GM06990 (cell line): ENCODE measurements around the gene CCDC81.

Experiments
- DNase-seq: peaks from one replicate; pipeline ENCODE4 v3.0.0-alpha.2; 2011; ENCODE audit not compliant: insufficient read length; ENCODE audit errors: extremely low read depth
- H3K27me3 ChIP-seq: replicated peaks from 2 replicates; pipeline ENCODE4 v1.6.0; 2011; ENCODE audit warnings: low read length; ENCODE audit not compliant: control insufficient read depth, insufficient read depth
- H3K36me3 ChIP-seq: 2 replicates; pipeline ENCODE4 v1.5.1; 2011; ENCODE audit warnings: low read length; ENCODE audit not compliant: control insufficient read depth, insufficient read depth
- H3K4me3 ChIP-seq: replicated peaks from 2 replicates; pipeline ENCODE4 v1.5.1; 2011; ENCODE audit warnings: low read depth, mild to moderate bottlenecking, control low read depth, low read length
- CTCF ChIP-seq: IDR thresholded peaks from 2 replicates; pipeline ENCODE4 v1.5.1; 2011; ENCODE audit warnings: low read length, control low read depth, mild to moderate bottlenecking, inconsistent platforms; ENCODE audit not compliant: insufficient read depth, poor library complexity, severe bottlenecking

The CCDC81 gene

GRCh38 chr11:86458294-86459001 is 83.8 kb downstream of the CCDC81 start:
- Histone ChIP-seq H3K27me3 (no peaks in the 10 kb centered on the region), H3K4me3 (no peak overlapping the region), H3K36me3 (no peaks in the 10 kb centered on the region)
- no peak for DNase-seq
- no peak for TF ChIP-seq CTCF

DNA sequence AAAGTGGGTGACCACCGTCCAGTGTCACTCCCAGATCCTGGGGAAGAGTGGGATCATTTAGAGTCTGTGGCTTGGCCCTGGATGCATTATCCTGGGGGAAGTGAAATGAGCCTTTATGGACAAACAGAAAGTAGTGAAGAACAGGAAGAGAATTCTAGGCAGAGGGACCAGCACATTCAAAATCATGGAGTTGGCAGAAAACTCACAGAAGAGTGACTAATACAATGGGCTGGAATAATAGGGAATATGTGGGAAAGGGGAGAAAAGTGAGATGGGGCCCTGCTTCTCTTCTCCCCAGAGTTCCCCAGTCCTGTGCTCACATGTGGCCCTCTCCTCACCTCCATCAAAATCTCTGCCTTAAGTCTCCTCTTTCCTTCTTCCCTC is 84.3 kb downstream of the CCDC81 start:
- H3K27me3 ChIP-seq = no peaks in the 10 kb centered on the region
- H3K4me3 ChIP-seq = no peak overlapping the region
- no peak for DNase-seq
- no peaks in the 10 kb centered on the region for H3K36me3 ChIP-seq
- TF ChIP-seq CTCF = no peak

DNA sequence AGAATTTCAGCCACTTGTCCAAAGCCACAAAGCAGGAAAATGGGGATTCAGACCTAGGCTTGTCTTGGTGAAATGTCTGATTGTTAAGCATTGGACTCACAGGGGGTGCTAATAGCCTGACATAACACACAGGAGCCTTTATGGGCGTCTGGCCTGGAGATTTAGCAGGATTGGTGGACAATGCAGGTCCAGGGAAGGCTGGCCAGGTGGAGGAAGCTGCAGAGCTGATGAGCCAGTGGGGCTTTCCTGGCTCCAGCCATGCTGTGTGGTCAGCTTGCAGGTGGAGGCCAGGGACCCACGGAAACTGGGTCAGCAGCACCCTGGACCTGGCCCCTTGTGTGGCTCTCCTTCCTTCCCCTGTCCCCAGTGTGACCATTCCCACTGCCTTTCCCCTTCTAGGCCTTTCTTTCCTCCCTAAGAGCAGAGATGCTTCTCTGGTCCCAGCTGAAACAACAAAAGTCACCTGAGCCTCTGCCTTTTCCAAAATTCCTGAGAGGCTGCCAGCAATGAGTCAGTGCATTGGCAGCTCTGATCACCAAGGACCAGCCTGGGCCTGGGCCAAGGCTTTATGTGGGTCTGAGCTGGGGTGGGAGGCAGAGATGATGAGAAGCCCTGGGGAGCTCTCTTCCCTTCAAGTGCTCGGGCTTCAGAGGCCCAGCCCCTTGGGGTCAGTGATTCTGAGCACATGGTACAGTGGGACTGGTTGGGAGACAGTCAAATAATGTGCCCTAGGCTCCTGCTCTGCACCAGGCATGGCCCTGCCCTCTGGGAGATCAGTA is 85.2 kb downstream of the CCDC81 start:
- Histone ChIP-seq H3K27me3 (no peaks in the 10 kb centered on the region), H3K4me3 (no peak overlapping the region), H3K36me3 (no peaks in the 10 kb centered on the region)
- no peak for TF ChIP-seq CTCF
- no peak for DNase-seq

- H3K4me3 ChIP-seq = no peak overlapping the region
Observed at GRCh38 chr11:86460461-86461385, 86.0 kb downstream of the CCDC81 start.

More at GRCh38 chr11:86460461-86461385, 86.0 kb downstream of the CCDC81 start:
- Histone ChIP-seq H3K36me3 (no peaks in the 10 kb centered on the region), H3K27me3 (no peaks in the 10 kb centered on the region)
- no peak for DNase-seq
- no peak for TF ChIP-seq CTCF
